Bronchial epithelial cell (primary cell): ENCODE data around the gene RUSF1. TPM values are rescaled to one million over a fixed set of nuclear protein-coding genes. Genes with fewer than 3 reads are reported as not detected.
"Not testable (repeated sequence)": the region's sequence is repeated elsewhere in the genome, so short reads cannot be mapped to it uniquely, and the experiment has no call there.

ENCODE experiments used
- DNase-seq: peaks from one replicate; pipeline ENCODE4 v3.0.0-alpha.2; 2010; ENCODE audit warnings: low read depth
- FAIRE-seq: peaks from 2 replicates; lab custom pipeline; 2011; peaks lifted over from hg19 to GRCh38; lab: Jason Lieb, UNC
- H3K27me3 ChIP-seq: 2 replicates; pipeline ENCODE4 v1.5.1; 2011; ENCODE audit warnings: low read length; ENCODE audit not compliant: control insufficient read depth, insufficient read depth
- H3K36me3 ChIP-seq: 2 replicates; pipeline ENCODE4 v1.5.1; 2011; ENCODE audit warnings: low read length; ENCODE audit not compliant: control insufficient read depth, insufficient read depth
- H3K4me3 ChIP-seq: 2 replicates; pipeline ENCODE4 v1.5.1; 2011; ENCODE audit warnings: mild to moderate bottlenecking, low read depth, low read length, control low read depth
- total RNA-seq: library from RNA; depleted of rRNA; stranded (reverse); fragments of >200 nt; gene quantifications from 2 replicates; pipeline ENCODE4 v1.2.1, GENCODE V29; 2014
- TF ChIP-seq, protein P1 (sequence below): IDR thresholded peaks from 2 replicates; pipeline ENCODE4 v1.5.1; 2011; ENCODE audit warnings: mild to moderate bottlenecking, moderate library complexity, low read length, control low read depth, inconsistent platforms; ENCODE audit not compliant: insufficient read depth, severe bottlenecking

RUSF1 gene
- total RNA-seq, 1 donor from 2014 or later: 26.9 TPM

DNA sequence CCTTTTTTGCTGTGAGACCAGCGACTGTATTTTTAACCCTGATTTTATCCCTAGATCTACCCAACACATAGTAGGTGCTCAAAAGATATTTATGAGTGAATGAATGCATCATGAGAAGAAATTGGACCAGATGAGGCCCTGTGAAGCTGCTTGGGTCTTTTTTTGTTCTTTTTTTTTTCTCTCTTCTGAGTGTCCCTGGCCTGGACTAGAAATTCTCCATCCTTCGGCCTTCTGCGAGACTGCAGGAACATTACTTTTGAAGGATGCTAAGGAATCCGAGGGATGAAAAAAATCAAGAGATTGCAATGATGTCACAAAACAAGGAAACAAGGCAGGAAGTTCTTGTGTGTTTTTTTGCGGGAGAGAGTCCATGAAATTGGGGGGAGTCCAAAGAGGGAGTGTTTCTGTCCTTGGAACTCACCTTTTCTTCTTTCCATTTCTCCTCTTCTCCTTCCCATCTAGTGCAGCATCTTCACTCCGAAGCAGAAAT, 560 bp upstream of the RUSF1 start:
- TF ChIP-seq, protein P1, sequence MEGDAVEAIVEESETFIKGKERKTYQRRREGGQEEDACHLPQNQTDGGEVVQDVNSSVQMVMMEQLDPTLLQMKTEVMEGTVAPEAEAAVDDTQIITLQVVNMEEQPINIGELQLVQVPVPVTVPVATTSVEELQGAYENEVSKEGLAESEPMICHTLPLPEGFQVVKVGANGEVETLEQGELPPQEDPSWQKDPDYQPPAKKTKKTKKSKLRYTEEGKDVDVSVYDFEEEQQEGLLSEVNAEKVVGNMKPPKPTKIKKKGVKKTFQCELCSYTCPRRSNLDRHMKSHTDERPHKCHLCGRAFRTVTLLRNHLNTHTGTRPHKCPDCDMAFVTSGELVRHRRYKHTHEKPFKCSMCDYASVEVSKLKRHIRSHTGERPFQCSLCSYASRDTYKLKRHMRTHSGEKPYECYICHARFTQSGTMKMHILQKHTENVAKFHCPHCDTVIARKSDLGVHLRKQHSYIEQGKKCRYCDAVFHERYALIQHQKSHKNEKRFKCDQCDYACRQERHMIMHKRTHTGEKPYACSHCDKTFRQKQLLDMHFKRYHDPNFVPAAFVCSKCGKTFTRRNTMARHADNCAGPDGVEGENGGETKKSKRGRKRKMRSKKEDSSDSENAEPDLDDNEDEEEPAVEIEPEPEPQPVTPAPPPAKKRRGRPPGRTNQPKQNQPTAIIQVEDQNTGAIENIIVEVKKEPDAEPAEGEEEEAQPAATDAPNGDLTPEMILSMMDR: no peak

DNA sequence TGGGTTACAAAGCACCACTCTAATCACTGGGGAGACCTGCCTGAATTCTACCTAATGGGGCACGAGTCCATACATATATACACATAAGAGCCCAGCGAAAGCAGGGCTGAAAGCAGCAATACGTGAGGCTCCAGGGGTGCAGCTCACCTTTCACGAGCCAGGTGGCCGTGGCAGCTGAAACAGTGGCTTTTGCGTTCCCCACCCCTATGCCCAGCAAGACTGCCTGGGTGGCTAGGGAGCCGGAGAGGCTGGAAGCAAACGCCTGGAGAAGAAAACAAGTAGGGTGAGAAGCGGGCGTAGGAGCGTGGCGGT, 618 bp downstream of the RUSF1 start:
- no peak for DNase-seq
- no peak for FAIRE-seq

More for the DNA sequence above, 560 bp upstream of the RUSF1 start:
- no peaks in the 10 kb centered on the region for H3K27me3 ChIP-seq
- peaks cover 1% of the 10 kb centered on the region for H3K36me3 ChIP-seq
- FAIRE-seq (no peak), DNase-seq (peak; percentile 20)
- H3K4me3 ChIP-seq: peak overlapping the region; percentile 94

DNA sequence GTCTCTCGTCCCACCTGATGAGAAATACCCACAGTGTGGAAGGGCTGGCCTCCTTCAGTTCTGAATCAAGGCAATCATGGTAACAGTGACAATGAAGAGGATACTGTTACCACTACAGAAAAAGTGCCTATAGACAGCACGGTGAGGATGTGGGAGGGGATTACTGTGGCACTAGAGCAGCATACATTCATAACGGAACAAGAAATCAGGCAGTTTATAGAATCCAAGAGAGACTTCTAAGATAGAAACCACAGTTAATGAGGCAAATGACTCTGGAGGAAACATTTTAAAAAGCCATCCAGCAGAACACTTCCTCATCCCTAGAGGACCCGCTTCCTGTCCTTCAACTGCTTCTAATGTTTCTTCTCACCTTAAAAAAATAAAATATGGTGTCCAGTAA, 2.7 kb downstream of the RUSF1 start:
- no peak for DNase-seq
- no peak for FAIRE-seq
- TF ChIP-seq, protein P1: no peak
- Histone ChIP-seq H3K4me3 (no peak overlapping the region), H3K36me3 (peaks cover 3% of the 10 kb centered on the region), H3K27me3 (no peaks in the 10 kb centered on the region)

More for the DNA sequence above, 618 bp downstream of the RUSF1 start:
- TF ChIP-seq, protein P1: no peak
- peaks cover 1% of the 10 kb centered on the region for H3K36me3 ChIP-seq
- H3K4me3 ChIP-seq: peak overlapping the region; percentile 94
- H3K27me3 ChIP-seq: no peaks in the 10 kb centered on the region

DNA sequence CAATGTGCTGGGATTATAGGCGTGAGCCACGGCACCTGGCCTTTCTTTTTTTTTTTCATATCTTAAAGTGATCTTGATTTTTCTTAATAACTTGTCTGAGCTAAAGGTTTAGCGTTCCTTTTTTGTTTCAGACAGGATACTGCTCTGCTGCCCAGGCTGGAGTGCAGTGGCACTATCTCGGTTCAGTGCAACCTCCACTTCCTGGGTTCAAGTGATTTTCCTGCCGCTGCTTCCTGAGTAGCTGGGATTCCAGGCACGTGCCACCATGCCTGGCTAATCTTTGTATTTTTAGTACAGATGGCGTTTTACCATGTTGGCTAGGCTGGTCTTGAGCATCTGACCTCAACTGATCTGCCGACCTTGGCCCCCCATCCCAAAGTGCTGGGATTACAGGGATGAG, 4.0 kb downstream of the RUSF1 start:
- TF ChIP-seq, protein P1: no peak
- peaks cover 6% of the 10 kb centered on the region for H3K36me3 ChIP-seq
- no peak overlapping the region for H3K4me3 ChIP-seq
- FAIRE-seq: no peak
- no peaks in the 10 kb centered on the region for H3K27me3 ChIP-seq
- DNase-seq: no peak

DNA sequence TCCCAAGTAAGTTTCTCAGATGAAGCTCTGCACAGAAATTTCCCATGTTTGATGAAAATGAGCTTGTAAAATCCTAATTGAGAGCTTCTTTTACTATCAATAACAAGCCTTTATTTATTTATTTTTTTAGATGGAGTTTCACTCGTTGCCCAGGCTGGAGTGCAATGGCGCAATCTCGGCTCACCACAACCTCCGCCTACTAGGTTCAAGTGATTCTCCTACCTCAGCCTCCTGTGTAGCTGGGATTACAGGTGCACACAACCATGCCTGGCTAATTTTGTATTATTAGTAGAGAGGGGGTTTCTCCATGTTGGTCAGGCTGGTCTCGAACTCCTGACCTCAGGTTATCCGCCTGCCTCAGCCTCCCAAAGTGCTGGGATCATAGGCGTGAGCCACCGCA, 4.6 kb downstream of the RUSF1 start:
- H3K4me3 ChIP-seq, H3K36me3 ChIP-seq, FAIRE-seq, H3K27me3 ChIP-seq, DNase-seq: not testable (repeated sequence)

DNA sequence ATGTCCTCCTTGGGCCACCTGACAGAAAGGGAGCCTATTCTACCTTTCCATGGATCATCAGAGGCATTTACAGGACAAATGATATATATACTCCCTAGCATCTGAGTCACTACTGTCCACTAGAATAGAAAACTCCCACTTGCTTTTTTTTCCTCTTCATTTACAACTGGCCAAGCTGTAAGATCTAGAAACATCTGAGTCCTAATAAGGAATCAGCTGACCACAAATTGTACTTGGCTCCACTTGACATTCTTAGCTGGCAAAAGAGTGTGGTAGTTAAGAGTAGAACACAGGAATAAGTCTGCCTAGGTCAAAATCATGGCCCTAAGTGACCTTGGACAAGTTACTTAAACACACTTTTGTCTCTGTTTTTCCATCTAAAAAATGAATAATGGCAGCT, 5.2 kb downstream of the RUSF1 start:
- Histone ChIP-seq H3K36me3 (peaks cover 12% of the 10 kb centered on the region), H3K27me3 (no peaks in the 10 kb centered on the region), H3K4me3 (no peak overlapping the region)
- DNase-seq: no peak
- TF ChIP-seq, protein P1: no peak
- no peak for FAIRE-seq
